Upper lobe of left lung (tissue), 6 donors: ENCODE data around the gene CNRIP1. TPM values are rescaled to one million over a fixed set of nuclear protein-coding genes. Genes with fewer than 3 reads are reported as not detected.

Source experiments
- ATAC-seq, 2 donors: fragments of 200-7000 bp; cut with Tn5 transposase; one replicate each; pipeline ENCODE4 v1.9.1; 2022; ENCODE audit warnings: mild to moderate bottlenecking in 2 of 2, moderate library complexity in 2 of 2; ENCODE audit not compliant: low FRiP score in 2 of 2
- DNase-seq, 2 donors: peaks; one replicate each; pipeline ENCODE4 v3.0.0-alpha.2; 2019 to 2020
- H3K27ac ChIP-seq, 4 donors: fragments of 200-600 bp; sonication (generic); one replicate each; pipeline ENCODE4 v1.5.1; 2016 to 2019
- H3K27me3 ChIP-seq, 4 donors: fragments of 200-600 bp; sonication (generic); one replicate each; pipeline ENCODE4 v1.5.1; 2017 to 2019
- H3K36me3 ChIP-seq, 4 donors: fragments of 200-600 bp; sonication (generic); one replicate each; pipeline ENCODE4 v1.5.1; 2016 to 2019
- H3K4me1 ChIP-seq, 4 donors: fragments of 200-600 bp; sonication (generic); one replicate each; pipeline ENCODE4 v1.5.1; 2018 to 2019
- H3K4me3 ChIP-seq, 4 donors: fragments of 200-600 bp; sonication (generic); one replicate each; pipeline ENCODE4 v1.5.1; 2017 to 2019; ENCODE audit warnings: mild to moderate bottlenecking in 2 of 4, moderate library complexity in 1 of 4
- H3K9me3 ChIP-seq, 4 donors: fragments of 200-600 bp; sonication (generic); one replicate each; pipeline ENCODE4 v1.5.1; 2018 to 2019
- EP300 ChIP-seq, 4 donors: sonication (generic); formaldehyde crosslinking; IDR thresholded peaks; one replicate each; pipeline ENCODE4 v1.5.1; 2017; ENCODE audit warnings: antibody characterized with exemption in 4 of 4, control low read depth in 2 of 4
- POLR2A ChIP-seq, 4 donors: fragments of 450-650 bp; IDR thresholded peaks; one replicate each; pipeline ENCODE4 v1.5.1; 2016 to 2017; ENCODE audit warnings: antibody characterized with exemption in 4 of 4, mild to moderate bottlenecking in 2 of 4
- POLR2AphosphoS5 ChIP-seq, 2 donors: sonication (generic); formaldehyde crosslinking; IDR thresholded peaks; one replicate each; pipeline ENCODE4 v1.5.1; 2017; ENCODE audit warnings: antibody characterized with exemption in 2 of 2
- WGBS, 2 donors: methylation state at CpG; one replicate each; pipeline ENCODE4 v1.1.5; 2017 to 2018; 5-methylcytosine and 5-hydroxymethylcytosine counted together
- total RNA-seq, 6 donors: library from RNA; depleted of rRNA in 4 of 6; stranded (reverse); fragments of >200 nt in 4 of 6; gene quantifications; one replicate each; pipeline versions ENCODE4 v1.1.0 to v1.2.1, GENCODE V29; 2016 to 2021
- TF ChIP-seq, protein P1 (sequence below), 6 experiments: fragments of 450-650 bp in 4 of 6; fragments of 200-600 bp in 2 of 6; sonication (generic) in 2 of 6; IDR thresholded peaks; one replicate each; pipeline ENCODE4 v1.5.1; 2016 to 2019; ENCODE audit warnings: antibody characterized with exemption in 6 of 6
- donor health status: DM: no; HTN: no; CAD: no; lungs with moderate emphysema.
- donor health status: DM: no; HTN: yes; CAD: no; lungs with severe emphysema.

Gene CNRIP1
- total RNA-seq, 6 donors from 2014 or later: 6.3 to 26.4 (median 10.8) TPM

DNA sequence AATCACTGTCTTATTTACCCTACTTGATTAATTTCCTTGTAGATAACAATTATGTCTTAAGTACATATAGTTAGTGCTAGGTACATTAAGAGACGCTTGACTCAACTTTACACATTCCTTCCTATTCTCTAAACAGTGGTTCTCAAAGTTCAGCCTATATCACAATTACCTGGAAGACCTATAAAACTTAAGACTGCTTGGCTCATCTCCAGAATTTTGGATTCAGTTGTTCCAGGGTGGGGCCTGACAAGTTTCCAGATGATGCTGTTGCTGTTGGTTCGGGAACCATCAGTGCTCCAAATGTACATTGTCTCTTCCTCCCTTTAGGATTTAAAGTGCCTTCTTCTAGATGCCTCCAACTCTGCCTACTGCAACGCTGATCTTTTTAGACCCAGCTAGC is 71.4 kb downstream of the CNRIP1 start:
- 64 to 81% methylated on average over 3 of the region's 3 CpGs for WGBS, 2 donors
- no peak overlapping the region for H3K27ac ChIP-seq
- DNase-seq: no peak

DNA sequence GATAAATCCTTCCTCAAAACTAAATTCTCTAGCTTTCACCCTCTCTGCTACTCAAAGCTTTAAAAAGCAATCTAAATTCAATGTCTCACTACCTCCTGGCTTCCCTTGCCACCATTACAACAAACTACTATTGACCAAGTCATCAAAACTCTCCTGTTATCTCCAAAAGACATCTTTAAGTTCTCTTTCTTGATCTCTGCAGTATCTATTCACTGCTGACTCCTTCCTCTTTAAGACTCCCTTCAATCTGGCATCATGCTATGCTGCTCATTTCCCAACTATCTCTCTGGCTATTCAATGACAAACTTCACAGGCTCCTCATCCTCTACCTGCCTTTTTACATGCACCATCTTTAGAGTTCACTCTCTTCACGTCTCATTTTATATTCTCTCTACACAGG is 73.4 kb downstream of the CNRIP1 start:
- Histone ChIP-seq H3K36me3 (peaks cover 0 to 4% (median 0%) of the 10 kb centered on the region in 4 donors), H3K9me3 (no peaks in the 10 kb centered on the region), H3K4me3 (no peak overlapping the region), H3K27me3 (no peaks in the 10 kb centered on the region), H3K27ac (no peak overlapping the region), H3K4me1 (peaks cover 49 to 68% (median 64%) of the 10 kb centered on the region in 4 donors)
- no peak for DNase-seq
- TF ChIP-seq POLR2A (IDR thresholded peaks at IDR 0.05) (no peak), POLR2AphosphoS5 (IDR thresholded peaks at IDR 0.05) (no peak)
- TF ChIP-seq, protein P1, sequence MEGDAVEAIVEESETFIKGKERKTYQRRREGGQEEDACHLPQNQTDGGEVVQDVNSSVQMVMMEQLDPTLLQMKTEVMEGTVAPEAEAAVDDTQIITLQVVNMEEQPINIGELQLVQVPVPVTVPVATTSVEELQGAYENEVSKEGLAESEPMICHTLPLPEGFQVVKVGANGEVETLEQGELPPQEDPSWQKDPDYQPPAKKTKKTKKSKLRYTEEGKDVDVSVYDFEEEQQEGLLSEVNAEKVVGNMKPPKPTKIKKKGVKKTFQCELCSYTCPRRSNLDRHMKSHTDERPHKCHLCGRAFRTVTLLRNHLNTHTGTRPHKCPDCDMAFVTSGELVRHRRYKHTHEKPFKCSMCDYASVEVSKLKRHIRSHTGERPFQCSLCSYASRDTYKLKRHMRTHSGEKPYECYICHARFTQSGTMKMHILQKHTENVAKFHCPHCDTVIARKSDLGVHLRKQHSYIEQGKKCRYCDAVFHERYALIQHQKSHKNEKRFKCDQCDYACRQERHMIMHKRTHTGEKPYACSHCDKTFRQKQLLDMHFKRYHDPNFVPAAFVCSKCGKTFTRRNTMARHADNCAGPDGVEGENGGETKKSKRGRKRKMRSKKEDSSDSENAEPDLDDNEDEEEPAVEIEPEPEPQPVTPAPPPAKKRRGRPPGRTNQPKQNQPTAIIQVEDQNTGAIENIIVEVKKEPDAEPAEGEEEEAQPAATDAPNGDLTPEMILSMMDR (IDR thresholded peaks at IDR 0.05): no peak
- WGBS, 2 donors: 68 to 92% methylated on average over 1 of the region's 1 CpG
- no peak for ATAC-seq

More for the DNA sequence above, 71.4 kb downstream of the CNRIP1 start:
- no peak overlapping the region for H3K4me3 ChIP-seq
- no peaks in the 10 kb centered on the region for H3K27me3 ChIP-seq
- H3K9me3 ChIP-seq: no peaks in the 10 kb centered on the region
- no peak for ATAC-seq
- no peak for TF ChIP-seq EP300 (IDR thresholded peaks at IDR 0.05)
- TF ChIP-seq, protein P1 (IDR thresholded peaks at IDR 0.05): no peak
- no peak for TF ChIP-seq POLR2AphosphoS5 (IDR thresholded peaks at IDR 0.05)
- TF ChIP-seq POLR2A (IDR thresholded peaks at IDR 0.05): no peak
- peaks cover 0 to 4% (median 0%) of the 10 kb centered on the region in 4 donors for H3K36me3 ChIP-seq
- H3K4me1 ChIP-seq: peaks cover 49 to 65% (median 59%) of the 10 kb centered on the region in 4 donors

GRCh38 chr2:68245672-68246071 is 74.1 kb downstream of the CNRIP1 start:
- Histone ChIP-seq H3K4me1 (peaks cover 53 to 73% (median 67%) of the 10 kb centered on the region in 4 donors), H3K27ac (no peak overlapping the region), H3K9me3 (no peaks in the 10 kb centered on the region), H3K4me3 (no peak overlapping the region), H3K27me3 (no peaks in the 10 kb centered on the region), H3K36me3 (peaks cover 0 to 4% (median 0%) of the 10 kb centered on the region in 4 donors)
- TF ChIP-seq, protein P1 (IDR thresholded peaks at IDR 0.05): no peak
- no peak for TF ChIP-seq EP300 (IDR thresholded peaks at IDR 0.05)
- DNase-seq (no peak), ATAC-seq (no peak)

DNA sequence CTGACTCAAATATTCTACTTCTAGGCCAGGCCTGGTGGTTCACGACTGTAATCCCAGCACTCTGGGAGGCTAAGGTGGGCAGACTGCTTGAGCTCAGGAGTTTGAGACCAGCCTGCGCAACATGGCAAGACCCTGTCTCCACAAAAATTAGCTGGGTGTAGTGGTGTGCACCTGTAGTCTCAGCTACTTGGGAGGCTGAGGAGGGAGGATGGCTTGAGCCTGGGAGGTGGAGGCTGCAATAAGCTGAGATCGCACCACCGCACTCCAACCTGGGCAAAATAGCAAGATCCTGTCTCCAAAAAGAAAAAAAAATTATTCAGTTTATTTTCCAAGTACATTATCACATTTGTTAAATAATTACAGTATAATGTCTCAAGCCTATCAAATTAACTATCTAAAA is 74.7 kb downstream of the CNRIP1 start:
- ATAC-seq (no peak), DNase-seq (no peak)
- TF ChIP-seq POLR2A (IDR thresholded peaks at IDR 0.05) (no peak), POLR2AphosphoS5 (IDR thresholded peaks at IDR 0.05) (no peak), EP300 (IDR thresholded peaks at IDR 0.05) (no peak)
- TF ChIP-seq, protein P1 (IDR thresholded peaks at IDR 0.05): no peak
- Histone ChIP-seq H3K27ac (no peak overlapping the region), H3K4me1 (peaks cover 51 to 74% (median 65%) of the 10 kb centered on the region in 4 donors), H3K27me3 (no peaks in the 10 kb centered on the region), H3K9me3 (no peaks in the 10 kb centered on the region), H3K36me3 (peaks cover 0 to 4% (median 0%) of the 10 kb centered on the region in 4 donors), H3K4me3 (no peak overlapping the region)
- WGBS, 2 donors: 97 to 99% methylated on average over 4 of the region's 4 CpGs

- no peaks in the 10 kb centered on the region for H3K9me3 ChIP-seq
- H3K4me3 ChIP-seq: no peak overlapping the region
- no peak overlapping the region for H3K27ac ChIP-seq
- DNase-seq (no peak), ATAC-seq (no peak)
- TF ChIP-seq POLR2A (IDR thresholded peaks at IDR 0.05) (no peak), POLR2AphosphoS5 (IDR thresholded peaks at IDR 0.05) (no peak), EP300 (IDR thresholded peaks at IDR 0.05) (no peak)
- TF ChIP-seq, protein P1 (IDR thresholded peaks at IDR 0.05): no peak
- H3K4me1 ChIP-seq: peaks cover 51 to 74% (median 63%) of the 10 kb centered on the region in 4 donors
- WGBS, 2 donors: 60 to 64% methylated on average over 2 of the region's 2 CpGs
- H3K27me3 ChIP-seq: no peaks in the 10 kb centered on the region
- peaks cover 0 to 4% (median 0%) of the 10 kb centered on the region in 4 donors for H3K36me3 ChIP-seq
Observed at GRCh38 chr2:68244456-68244855, 75.3 kb downstream of the CNRIP1 start.
